GM19463 (cell line): ENCODE data around the gene AOC1.
"Not testable (repeated sequence)": the region's sequence is repeated elsewhere in the genome, so short reads cannot be mapped to it uniquely, and the experiment has no call there.

Source experiments
- ATAC-seq: cut with Tn5 transposase; IDR thresholded peaks from one replicate; pipeline ENCODE4 v1.9.1; 2021; ENCODE audit warnings: mild to moderate bottlenecking, moderate library complexity; ENCODE audit not compliant: unreplicated experiment

Gene AOC1

GRCh38 chr7:150896562-150897209 is 44.4 kb downstream of the AOC1 start:
- no peak for ATAC-seq

- ATAC-seq = peak; percentile 68
Observed at GRCh38 chr7:150897502-150898474, 45.5 kb downstream of the AOC1 start.

GRCh38 chr7:150898475-150899011 is 46.2 kb downstream of the AOC1 start:
- ATAC-seq = peak; percentile 54

GRCh38 chr7:150900675-150901074 is 48.4 kb downstream of the AOC1 start:
- ATAC-seq = no peak

- ATAC-seq = no peak
Observed at GRCh38 chr7:150901160-150902035, 49.1 kb downstream of the AOC1 start.

- no peak for ATAC-seq
Observed at GRCh38 chr7:150902078-150903033, 50.0 kb downstream of the AOC1 start.

GRCh38 chr7:150903606-150904005 is 51.3 kb downstream of the AOC1 start:
- ATAC-seq = no peak

GRCh38 chr7:150904011-150904909 is 51.9 kb downstream of the AOC1 start:
- no peak for ATAC-seq

- no peak for ATAC-seq
Observed at GRCh38 chr7:150908173-150908572, 55.9 kb downstream of the AOC1 start.

- no peak for ATAC-seq
Observed at GRCh38 chr7:150909200-150909995, 57.1 kb downstream of the AOC1 start.

- ATAC-seq = not testable (repeated sequence)
Observed at GRCh38 chr7:150910305-150910995, 58.1 kb downstream of the AOC1 start.

GRCh38 chr7:150910996-150911422 is 58.7 kb downstream of the AOC1 start:
- no peak for ATAC-seq
